GM18502 (cell line): ENCODE measurements around the gene CD7.

Experiments
- ATAC-seq: cut with Tn5 transposase; IDR thresholded peaks from one replicate; pipeline ENCODE4 v1.9.1; 2021; ENCODE audit warnings: mild to moderate bottlenecking; ENCODE audit not compliant: unreplicated experiment, poor library complexity

Gene CD7

DNA sequence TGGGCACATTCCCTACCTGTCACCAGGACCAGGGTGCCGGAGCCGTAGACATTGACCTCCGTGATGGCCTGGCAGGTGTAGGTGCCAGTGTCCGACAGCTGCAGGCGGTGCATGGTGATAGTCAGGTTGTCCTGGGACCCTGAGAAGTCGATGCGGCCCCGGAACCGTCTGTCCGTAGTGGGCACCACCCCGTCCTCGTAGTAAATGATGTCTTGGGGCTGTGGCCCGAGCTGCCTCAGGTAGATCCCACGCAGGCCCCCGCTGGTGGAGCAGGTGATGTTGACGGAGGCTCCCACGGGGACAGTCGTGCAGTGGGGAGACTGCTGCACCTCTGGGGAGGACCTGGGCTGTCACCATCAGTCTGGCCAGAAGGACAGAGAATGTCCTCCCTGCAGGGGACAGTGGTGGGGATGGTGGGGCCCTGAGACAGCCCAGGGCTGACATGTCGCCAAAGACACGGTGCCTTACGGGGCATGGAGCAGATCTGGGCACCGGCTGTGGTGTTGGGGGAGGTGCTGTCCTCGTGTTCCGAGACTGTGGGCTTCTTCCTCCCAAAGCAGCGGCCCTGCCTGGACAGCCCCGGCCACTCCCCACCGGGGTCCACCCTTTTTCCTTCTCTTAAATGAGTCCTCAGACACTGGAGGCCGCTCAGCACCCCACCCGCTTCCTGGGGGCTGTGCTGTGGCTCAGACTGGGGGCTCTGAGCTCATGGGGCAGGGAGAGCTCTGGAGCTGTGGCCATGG is 586 bp downstream of the CD7 start:
- no peak for ATAC-seq

DNA sequence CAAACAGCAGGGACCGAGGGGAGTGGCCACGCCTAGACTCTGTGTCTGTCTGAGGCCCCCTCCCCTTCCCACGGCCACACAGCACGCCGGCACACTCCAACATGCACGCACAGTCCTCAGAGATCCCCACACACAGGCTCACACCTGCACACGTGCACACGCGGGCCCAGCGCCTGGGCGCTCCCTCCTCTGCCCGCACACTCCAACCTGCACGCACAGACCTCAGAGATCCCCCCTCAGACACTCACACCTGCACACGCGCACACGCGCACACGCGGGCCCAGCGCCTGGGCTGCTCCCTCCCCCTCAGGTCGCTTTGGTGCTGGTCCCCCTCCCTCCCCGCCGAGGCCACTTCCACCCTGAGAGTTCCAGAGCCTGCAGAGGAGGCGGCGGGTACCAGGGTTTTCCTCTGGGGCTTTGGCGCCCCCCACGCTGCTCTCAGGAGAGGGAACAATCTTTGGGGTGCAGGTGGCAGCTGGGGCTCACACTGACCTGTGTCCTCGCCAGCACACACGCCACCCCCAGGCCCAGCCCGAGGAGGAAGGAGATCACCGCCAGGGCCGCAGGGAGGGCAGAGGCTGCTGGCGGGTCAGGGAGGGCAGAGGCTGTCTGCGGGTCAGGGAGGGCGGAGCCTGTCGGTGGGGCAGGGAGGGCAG is 1.6 kb downstream of the CD7 start:
- ATAC-seq, result no peak

DNA sequence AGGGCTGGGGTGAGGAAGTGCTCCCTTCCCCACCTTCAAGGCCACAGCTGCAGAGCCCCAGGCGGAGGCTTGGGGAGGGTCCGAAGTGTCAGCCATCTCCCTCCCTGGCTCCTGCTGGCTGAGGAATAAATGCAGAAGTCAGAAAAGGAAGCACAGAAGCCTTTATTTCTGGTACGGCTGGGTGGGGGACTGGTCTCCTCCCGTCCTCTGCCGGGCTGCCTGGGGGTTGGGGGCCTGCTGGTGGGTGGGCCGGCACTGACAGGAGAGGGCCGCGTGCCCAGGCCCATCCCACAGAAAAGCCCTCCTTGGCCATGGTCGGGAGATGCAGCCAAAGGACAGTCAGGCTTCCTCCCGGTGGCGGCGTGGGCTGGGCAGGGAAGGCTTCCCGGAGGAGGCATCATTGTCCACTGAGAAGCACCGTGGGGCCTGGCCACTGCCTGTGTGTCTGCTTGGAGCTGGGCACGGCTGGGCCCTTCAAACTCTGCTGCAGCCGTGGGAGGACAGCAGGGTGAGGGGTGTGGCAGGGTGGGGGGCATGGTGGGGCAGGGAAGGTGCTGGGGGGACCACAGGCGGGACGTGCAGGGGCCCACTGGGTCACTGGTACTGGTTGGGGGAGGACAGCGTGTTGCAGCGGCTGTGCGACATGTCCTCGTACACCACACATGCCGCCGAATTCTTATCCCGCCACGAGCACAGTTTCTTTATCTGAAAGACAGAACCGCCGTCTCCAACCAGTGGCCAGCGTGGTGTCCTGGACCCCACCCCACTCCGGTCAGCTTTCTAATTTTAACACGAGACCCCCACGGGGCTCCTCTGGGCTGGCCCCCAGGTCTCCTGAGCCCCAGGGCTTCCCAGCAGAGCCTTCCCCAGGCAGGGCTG is 2.4 kb downstream of the CD7 start:
- ATAC-seq, result no peak

DNA sequence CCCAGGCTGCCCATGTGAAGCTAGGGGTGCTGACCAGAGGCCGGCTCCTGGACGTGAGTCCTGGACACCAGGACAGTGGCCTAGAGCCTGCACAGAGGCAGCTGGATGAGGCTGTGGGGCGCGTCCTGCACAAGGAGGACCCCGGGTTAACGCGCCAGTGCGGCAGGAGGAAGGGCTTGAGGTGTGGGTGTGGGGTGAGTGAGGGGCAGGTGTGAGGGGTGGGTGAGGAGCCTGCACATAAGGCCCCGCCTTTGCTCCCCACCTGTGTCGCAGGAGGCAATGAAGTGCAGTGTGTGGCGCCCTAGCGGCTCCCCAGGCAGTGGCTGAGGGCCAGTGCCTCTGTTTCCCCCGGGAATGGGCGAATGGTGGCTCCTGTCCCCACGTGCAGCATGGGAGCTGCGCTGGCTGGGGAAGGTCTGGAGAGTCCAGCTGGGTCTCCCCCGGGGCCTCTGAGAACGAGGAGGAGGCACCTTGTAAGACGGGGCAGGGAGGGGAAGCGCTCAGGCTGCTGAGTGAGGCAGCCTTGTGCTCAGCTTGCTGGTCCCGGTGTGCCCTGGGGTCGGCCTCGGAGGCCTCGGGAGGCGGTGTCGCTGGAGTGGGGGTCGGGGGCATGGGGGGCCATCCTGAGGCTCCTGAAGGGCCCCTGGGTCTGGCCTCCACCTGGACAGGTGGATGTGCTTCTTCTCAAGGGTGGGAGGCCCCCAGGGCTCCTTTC is 3.2 kb downstream of the CD7 start:
- no peak for ATAC-seq

DNA sequence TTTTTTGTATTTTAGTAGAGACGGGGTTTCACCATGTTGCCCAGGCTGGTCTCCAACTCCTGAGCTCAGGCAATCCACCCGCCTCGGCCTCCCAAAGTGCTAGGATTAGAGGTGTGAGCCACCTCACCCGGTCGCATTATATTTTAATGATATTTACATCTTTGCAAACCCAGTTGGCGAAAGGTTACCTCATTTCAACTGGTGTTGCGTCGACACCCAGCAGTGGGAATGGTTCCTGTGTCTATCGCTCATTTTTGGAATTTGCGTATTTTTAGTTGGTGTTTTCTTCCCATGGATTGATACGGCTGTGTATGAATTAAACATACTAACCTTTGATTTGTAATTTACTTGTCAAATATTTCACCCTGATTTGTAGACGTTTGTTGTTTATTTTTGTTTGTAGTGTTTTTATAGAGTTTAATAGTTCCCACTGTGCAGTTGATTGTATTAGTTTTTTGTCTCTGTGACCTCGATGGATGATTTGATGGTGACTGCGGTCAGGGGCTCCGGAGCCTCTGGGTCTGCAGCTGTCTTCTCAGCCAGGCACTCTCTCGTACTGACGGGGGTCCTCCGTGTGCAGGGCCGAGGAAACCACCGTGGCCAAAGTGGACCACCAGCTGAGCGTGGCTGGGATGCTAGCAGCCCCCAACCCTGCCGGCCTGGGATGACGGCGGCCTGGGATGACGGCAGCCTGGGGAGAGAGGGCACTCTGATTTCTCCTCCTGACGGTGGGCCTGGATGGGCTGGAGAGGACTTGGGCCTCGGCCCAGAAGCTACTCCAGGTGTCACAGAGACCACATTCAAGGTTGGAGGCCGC is 4.0 kb downstream of the CD7 start:
- ATAC-seq, result no peak

DNA sequence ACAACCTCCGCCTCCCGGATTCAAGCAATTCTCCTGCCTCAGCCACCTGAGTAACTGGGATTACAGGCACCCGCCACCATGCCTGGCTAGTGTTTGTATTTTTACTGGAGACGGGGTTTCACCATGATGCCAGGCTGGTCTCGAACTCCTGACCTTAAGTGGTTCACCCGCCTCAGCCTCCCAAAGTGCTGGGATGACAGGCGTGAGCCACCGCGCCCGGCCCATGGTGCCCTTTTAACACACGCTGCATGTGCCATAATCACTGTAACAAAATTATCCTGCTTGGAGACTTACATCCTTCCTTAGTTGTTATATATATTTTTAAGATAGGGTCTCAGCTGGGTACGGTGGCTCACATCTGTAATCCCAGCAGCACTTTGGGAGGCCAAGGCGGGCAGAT is 5.4 kb downstream of the CD7 start:
- ATAC-seq, result no peak

DNA sequence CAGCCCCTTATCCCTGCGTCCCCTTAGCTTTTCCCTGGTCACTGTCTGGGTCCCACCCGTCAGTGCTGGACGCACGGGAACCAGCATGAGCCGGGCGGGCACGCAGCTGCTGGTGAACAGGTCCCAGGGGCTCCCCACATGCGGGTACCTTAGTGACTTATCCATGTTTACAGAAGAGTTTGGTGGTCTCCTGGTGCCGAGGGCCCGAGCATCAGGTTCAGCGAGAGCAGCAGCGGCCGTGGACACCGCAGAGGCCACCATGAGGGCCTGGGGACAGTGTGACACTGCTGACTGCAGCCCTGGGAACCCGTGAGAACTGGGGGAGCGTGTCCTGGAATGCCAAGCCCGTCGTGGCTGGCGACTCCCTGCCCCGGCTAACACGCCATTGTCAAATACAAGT is 6.5 kb downstream of the CD7 start:
- no peak for ATAC-seq

DNA sequence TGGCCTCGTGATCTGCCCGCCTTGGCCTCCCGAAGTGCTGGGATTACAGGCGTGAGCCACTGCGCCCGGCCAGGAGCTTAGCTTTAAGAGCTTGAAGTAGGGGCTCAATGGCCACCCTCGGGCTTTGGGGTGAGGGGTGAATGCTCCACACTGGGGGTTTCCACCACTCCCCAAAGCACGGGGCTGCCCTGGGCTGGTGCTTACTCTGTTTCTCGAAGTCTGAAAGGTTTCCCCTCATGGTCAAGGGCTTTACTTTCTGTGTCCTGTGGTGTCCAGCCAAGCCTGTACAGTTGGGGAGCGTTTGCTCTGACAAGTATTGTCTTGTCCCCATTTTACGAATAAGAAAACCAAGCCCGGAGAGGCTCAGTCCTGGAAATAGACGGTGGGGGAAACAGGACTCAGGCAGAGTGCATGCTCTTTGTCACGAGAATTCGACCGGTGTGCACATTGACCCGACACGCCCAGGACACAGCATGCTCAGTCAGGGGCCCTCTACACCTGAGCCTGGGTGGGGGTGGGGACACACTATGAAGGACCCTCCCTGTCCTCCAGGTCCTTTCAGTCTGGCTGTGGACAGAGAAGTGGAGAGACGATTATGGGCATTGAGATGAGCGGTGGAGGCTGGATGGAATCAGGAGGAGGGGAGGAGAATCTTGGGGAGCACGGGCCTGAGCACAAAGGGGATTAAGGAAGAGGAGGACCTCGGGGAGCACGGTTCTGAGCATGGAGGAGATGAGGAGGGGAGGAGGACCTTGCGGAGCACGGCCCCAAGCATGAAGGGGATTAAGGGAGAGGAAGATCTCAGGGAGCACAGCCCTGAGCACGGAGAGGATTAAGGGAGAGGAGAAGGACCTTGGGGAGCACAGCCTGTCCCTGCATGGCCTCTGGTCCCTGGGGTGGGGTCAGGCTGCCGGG is 7.5 kb downstream of the CD7 start:
- no peak for ATAC-seq

DNA sequence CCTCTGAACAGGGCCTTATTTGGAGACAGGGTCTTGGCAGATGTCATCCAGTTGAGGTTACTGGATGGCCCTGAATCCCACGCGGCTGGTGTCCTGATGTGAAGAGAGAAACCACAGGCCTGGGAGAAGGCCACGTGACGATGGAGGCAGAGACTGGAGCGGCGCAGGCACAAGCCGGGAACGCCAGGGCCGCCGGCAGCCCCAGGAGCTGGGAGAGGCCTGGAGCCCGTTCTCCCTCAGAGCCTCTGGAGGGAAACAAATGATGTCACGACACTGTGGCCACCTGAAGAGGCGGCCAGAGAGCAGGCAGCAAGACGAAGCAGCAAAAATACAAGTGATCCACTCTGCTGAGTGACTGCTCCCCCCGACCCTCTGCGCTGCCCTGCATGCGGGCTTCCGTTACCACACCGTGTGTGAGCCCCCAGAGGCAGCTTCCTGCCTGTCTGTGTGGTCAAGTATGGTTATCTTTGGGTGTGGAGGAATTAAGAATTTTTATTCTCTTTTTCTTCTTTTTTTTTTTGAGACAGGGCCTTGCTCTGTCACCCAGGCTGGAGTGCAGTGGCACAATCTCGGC is 11.6 kb downstream of the CD7 start:
- no peak for ATAC-seq

DNA sequence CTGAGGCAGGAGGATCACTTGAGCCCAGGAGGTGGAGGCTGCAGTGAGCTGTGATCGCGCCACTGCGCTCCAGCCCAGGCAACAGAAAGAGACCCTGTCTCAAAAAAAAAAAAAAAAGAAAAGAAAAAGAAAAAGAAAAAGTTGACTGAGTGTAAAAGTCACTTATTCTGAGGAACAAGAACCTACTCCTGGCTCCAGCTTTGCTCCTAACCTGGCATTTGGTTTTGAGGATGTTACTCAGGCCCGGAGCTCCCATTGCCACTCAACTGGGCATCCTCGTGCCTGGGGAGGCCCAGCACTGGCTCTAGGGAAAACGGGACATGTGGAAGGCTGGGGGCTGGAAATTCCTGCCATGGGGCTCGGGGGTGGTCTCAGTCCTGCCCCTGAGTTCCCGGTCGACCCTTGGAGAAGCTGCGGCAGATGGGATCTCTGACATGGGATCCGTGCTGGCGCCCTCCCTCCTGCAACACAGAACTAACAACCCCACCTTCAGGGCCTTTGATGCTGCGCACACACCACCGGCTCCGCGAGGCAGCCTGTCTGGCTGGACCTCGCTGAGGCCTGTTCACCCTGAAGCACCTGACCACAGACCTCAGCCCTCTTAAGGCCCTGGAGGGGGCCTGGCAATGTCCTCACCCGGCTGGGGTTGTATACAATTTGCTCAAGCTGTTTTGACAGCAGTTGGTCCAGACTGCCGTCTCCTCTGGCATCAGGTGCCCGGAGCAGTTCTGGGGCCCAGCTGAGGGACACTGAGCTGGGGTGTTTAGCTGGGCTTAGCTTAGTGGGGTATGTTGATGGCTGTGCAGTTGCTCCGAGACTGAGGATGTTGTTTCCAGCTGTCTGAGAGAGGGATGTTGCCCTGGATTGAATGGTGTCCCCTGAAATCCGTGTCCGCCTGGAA is 12.3 kb downstream of the CD7 start:
- no peak for ATAC-seq

DNA sequence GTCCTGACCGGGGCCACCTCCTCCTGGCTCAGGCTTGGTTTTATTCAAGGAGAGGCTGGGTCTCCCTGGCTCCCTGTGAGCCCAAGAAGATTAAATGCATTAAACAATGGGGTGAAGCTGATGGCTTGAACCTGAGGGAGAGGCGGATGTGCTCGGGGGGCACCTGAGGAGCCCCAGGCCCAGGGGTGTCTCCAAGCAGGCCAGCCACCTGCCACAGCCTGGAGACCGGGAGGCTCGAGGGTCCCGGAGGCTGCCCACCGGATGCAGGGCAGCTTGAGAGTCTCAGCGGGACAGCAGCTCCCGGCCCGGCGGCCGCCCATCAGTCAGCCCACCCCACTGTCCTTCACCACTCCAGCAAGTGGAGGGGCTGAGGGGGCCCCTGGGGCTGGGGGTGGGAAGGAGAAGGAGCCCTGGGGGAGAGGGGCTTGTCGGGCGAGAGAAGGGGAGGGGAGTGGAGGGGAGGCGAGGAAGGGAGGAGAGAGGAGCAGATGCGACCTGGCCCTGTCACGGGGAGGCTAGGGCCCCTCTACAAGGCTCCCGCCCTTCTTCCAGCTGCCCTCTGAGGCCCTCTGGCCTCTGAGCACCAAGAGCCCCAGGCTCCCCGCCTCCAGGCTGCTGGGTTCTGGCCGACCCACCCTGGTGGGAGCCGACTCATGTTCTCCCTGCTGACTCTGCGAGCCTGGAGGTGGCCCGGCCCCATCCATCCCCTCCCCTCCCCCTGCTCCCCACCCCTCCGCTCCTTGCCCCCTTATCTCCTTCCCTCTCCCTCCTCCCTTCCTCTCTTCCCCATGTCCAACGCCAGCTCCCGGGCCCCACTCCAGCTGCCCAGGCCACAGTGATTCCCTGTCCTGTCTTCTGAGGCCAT is 13.2 kb downstream of the CD7 start:
- no peak for ATAC-seq

DNA sequence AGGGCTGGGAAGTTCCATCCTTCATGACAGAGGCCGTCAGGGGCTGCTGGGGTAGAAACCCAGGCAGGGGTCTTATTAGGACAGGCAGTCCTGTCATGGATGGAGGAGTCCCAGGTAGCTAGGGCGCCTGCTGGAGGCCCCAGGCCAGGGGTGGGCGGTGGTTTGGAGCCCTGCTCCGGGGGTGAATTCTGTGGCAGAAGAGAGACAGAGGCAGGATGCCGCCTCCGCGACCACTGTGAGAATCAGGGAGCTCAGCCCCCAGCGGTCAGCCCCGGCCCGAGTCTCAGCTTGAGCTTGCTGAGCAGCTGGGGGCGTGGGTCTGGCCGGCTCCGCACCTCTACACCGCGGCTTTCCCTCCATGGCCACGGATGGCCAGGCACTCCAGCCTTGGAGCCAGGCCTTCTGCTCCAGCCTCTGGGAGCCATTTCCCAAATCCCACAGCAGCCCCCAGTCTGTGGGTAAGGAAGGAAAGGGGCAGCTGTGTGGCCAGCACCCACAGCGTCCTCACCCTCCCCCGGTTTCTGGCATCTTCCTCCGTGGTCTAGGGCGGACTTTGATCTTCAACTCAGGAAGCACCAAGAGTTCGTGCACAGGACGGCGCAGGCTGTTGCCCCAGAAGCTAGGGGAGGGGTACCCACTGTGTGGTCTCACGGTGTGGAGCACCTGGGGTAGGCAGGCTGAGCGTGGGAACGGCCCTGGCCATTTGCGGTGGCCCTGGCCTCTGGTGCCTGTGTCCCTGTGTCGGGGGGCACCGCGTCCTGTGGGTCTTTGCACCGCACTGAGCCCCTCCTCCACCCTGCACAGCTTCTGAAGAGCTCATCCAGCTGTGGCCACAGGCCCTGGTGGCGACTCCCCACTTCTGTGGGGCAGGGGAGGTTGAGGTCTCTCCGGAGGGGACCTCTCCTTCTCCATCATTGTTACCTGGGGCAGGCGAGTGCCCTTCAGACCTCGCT is 14.1 kb downstream of the CD7 start:
- no peak for ATAC-seq

DNA sequence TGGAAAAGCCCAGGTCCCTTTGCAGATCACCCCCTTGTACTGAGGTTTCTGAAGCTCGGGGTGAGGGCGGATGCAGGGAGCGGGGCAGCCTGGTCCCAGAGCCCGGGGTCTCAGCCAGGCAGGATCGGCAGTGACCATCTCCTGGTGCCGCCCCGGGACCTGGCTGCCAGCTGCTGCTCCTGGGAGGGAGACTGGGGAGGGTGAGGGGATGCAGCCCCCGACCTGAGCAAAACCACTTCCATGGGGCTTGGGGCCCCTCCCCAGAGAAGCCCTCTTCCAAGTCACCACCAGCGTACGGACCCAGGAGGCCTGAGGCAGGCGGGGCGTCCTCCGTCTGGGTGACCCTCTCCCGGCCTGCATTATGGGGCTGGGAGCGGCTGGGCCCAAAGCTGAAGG is 14.8 kb downstream of the CD7 start:
- no peak for ATAC-seq

DNA sequence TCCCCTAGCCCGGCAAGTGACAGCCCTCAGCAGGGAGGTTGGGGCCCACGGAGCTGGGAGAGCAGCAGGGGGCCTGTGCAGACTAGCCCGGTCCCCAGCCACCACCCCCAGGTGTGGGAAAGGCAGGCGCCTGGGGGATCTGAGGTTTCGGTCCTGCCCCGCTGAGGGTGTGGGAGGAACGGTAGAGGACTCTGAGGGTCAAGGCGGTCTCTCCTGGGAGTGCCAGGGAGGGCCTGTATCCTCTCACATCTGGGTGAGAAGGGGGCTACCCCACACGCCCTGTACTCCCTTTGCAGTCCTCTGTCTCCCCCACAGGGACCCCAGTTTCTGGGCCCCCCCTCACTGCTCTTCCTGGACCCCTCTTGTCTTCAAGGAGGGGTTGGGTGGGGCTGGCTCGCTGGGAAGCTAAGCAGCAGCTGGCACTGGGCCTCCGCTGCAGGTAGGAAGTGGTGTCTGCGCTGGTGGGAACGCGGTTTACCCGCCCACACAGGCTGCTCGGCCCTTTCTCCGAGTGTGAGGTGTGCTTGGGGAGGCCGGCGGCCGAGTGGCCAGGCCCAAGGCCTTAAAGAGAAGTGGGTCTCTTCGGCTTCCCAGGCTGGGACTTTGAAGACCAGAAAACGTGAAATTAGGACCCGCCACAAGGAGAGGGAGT is 15.4 kb downstream of the CD7 start:
- no peak for ATAC-seq
